BLaER1 (cell line): ENCODE results near the gene DERA.
A peak's percentile ranks its signal among the peaks of the same experiment; 100 is the strongest.
"Not testable (repeated sequence)": the region's sequence is repeated elsewhere in the genome, so short reads cannot be mapped to it uniquely, and the experiment has no call there.

ENCODE experiments used
- H3K27ac ChIP-seq: shearing (Covaris generic); formaldehyde crosslinking; 2 replicates; pipeline ENCODE4 v1.8.1; 2022
- H3K27me3 ChIP-seq: shearing (Covaris generic); formaldehyde crosslinking; 2 replicates; pipeline ENCODE4 v1.8.1; 2022
- H3K36me3 ChIP-seq: shearing (Covaris generic); formaldehyde crosslinking; 2 replicates; pipeline ENCODE4 v1.8.1; 2022
- H3K4me1 ChIP-seq: shearing (Covaris generic); formaldehyde crosslinking; 2 replicates; pipeline ENCODE4 v1.8.1; 2022
- H3K4me2 ChIP-seq: shearing (Covaris generic); formaldehyde crosslinking; 2 replicates; pipeline ENCODE4 v1.8.1; 2022
- H3K4me3 ChIP-seq: shearing (Covaris generic); formaldehyde crosslinking; 2 replicates; pipeline ENCODE4 v1.8.1; 2022
- H3K9ac ChIP-seq: shearing (Covaris generic); formaldehyde crosslinking; 2 replicates; pipeline ENCODE4 v1.8.1; 2022
- H3K9me3 ChIP-seq: shearing (Covaris generic); formaldehyde crosslinking; 2 replicates; pipeline ENCODE4 v1.8.1; 2022
- H4K20me1 ChIP-seq: shearing (Covaris generic); formaldehyde crosslinking; 2 replicates; pipeline ENCODE4 v1.8.1; 2022
- Cebpa-rat ChIP-seq: shearing (Covaris generic); IDR thresholded peaks from 2 replicates; pipeline ENCODE4 v1.8.1; 2022

DERA gene

DNA sequence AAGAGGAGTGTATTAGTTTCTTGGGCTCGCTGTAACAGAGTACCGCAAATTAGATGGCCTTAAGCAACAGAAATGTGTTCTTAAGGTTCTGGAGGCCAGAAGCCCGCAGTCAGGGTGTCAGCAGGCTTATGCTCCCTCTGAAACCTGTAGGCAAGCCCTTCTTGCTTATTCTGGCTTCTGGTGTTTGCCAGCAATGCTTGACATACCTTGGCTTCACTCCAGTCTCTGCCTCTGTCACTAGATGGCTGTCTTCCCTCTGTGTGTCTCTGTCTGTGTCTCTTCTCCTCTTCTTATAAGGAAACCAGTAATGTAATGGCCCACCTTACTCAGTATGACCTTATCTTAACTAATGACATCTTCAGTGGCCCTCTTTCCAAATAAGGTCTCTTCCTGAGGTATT, 85.1 kb downstream of the DERA start:
- Histone ChIP-seq H3K4me2 (no peak overlapping the region), H3K4me1 (no peaks in the 10 kb centered on the region), H3K27ac (no peak overlapping the region), H3K27me3 (no peaks in the 10 kb centered on the region), H3K9me3 (no peaks in the 10 kb centered on the region), H3K9ac (no peak overlapping the region), H3K36me3 (peaks cover 9% of the 10 kb centered on the region; the same call in 1 of the 2 replicates), H4K20me1 (no peaks in the 10 kb centered on the region), H3K4me3 (no peak overlapping the region)
- no peak for TF ChIP-seq Cebpa-rat

DNA sequence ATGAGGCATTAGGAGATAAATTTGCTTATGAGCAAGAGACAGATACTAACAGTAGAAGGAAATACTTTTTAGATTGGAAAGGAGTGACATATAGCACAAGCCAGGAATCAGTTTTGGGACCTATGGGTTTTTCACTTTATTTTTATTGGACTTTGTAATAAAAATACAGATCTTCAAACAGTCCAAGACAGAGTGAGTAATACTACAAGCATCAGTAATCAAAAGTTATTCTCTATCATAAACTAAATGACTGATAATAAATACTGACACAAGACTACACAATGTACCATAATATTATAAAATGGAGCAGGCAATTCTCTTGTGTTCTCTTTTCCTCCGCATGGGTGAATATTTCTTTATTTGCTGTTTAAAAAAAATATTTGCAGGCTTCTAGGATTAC, 85.8 kb downstream of the DERA start:
- Histone ChIP-seq H3K9me3 (no peaks in the 10 kb centered on the region), H4K20me1 (no peaks in the 10 kb centered on the region), H3K9ac (no peak overlapping the region), H3K4me3 (no peak overlapping the region), H3K36me3 (peaks cover 8% of the 10 kb centered on the region; the same call in 1 of the 2 replicates), H3K4me2 (no peak overlapping the region), H3K4me1 (no peaks in the 10 kb centered on the region), H3K27me3 (no peaks in the 10 kb centered on the region), H3K27ac (no peak overlapping the region)
- TF ChIP-seq Cebpa-rat = no peak

DNA sequence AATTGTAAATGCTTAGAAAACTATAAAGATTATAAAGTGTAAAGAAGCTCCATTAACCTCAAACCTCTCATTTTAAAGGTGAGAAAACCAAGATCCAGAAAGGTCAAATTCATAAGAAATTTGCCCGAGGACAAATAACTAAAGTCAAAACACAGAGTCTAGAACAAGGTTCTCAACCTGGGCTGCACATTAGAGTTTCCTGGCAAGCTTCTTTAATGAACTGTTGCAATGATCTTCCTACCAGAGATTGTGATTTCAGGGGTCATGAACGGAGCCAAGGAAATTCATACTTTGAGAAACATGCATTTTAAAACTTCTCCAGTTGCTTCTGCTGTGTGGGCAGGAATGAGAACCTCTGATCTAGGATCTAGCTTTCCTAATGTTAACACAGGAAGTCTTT, 86.8 kb downstream of the DERA start:
- no peak overlapping the region for H3K4me2 ChIP-seq

DNA sequence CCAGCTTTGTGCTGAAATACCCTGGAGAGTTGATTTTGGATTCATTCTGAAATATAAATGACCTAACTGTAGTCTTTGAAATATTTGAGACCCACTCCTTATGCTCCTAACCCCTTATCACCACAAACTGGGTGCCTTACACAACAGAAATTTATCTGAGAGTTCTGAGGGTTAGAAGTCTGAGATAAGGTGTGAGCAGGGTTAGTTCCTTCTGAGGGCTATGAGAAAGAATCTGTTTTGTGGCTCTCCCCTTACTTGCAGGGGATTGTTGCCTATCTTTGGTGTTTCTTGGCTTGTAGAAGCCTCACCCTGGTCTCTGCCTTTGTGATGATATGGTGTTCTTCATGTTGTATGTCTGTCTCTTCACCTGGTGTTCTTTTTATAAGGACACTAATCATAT, 91.7 kb downstream of the DERA start:
- Histone ChIP-seq H3K4me2 (no peak overlapping the region), H3K27me3 (no peaks in the 10 kb centered on the region), H3K27ac (no peak overlapping the region), H4K20me1 (no peaks in the 10 kb centered on the region), H3K36me3 (peaks cover 25% of the 10 kb centered on the region), H3K4me3 (no peak overlapping the region), H3K9ac (no peak overlapping the region), H3K9me3 (no peaks in the 10 kb centered on the region), H3K4me1 (no peaks in the 10 kb centered on the region)
- no peak for TF ChIP-seq Cebpa-rat

More for the DNA sequence above, 86.8 kb downstream of the DERA start:
- no peaks in the 10 kb centered on the region for H3K9me3 ChIP-seq
- H3K9ac ChIP-seq = no peak overlapping the region
- TF ChIP-seq Cebpa-rat = no peak
- no peak overlapping the region for H3K27ac ChIP-seq
- no peaks in the 10 kb centered on the region for H3K4me1 ChIP-seq
- H4K20me1 ChIP-seq = no peaks in the 10 kb centered on the region
- H3K36me3 ChIP-seq = peaks cover 10% of the 10 kb centered on the region
- no peak overlapping the region for H3K4me3 ChIP-seq
- H3K27me3 ChIP-seq = no peaks in the 10 kb centered on the region

DNA sequence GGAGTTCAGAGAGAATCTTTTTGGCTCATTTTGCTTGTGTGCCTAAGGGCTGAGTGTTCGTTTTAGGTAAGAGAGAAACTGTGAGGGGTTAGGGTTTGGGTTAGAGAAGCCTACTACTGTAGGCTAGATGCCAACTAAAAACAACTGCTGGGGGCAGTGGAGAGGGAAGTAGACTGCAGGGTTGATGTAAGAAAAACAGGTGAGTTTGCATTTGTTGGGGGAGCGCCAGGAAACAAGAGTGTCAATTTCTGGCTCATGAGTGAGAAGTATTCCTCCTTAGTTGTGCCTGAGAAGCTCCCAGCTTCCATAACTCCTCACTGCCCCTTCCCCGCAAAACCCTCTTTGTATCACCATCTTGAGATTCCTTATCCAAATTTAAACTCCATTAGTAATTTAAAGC, 92.3 kb downstream of the DERA start:
- Histone ChIP-seq H3K9ac (no peak overlapping the region), H3K4me1 (no peaks in the 10 kb centered on the region), H4K20me1 (no peaks in the 10 kb centered on the region), H3K36me3 (peaks cover 20% of the 10 kb centered on the region), H3K4me2 (no peak overlapping the region), H3K27me3 (no peaks in the 10 kb centered on the region), H3K27ac (no peak overlapping the region), H3K4me3 (no peak overlapping the region), H3K9me3 (no peaks in the 10 kb centered on the region)
- no peak for TF ChIP-seq Cebpa-rat

DNA sequence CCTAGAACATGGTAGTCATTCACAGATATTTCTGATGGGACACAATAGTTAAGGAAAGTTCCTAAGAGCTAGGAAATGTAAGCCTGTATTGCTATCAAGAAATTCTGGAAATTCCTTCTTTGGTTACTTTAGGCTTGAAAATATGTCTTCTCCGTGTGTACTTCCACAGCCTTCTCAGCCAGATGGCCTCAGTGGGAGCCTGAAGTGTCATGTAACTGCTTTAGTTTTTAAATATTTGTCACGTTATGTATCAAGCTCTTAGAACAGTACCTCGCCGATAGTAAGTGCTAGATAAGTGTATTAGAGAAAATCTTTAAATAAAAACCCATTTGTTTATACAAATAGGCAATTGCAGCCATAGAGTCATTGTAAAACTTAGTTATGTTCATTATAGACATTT, 95.6 kb downstream of the DERA start:
- Histone ChIP-seq H3K9me3 (no peaks in the 10 kb centered on the region), H3K4me1 (no peaks in the 10 kb centered on the region), H3K27me3 (no peaks in the 10 kb centered on the region), H3K27ac (no peak overlapping the region), H3K9ac (no peak overlapping the region), H3K4me2 (no peak overlapping the region), H4K20me1 (no peaks in the 10 kb centered on the region), H3K36me3 (peaks cover 18% of the 10 kb centered on the region; the same call in 1 of the 2 replicates), H3K4me3 (no peak overlapping the region)
- no peak for TF ChIP-seq Cebpa-rat

DNA sequence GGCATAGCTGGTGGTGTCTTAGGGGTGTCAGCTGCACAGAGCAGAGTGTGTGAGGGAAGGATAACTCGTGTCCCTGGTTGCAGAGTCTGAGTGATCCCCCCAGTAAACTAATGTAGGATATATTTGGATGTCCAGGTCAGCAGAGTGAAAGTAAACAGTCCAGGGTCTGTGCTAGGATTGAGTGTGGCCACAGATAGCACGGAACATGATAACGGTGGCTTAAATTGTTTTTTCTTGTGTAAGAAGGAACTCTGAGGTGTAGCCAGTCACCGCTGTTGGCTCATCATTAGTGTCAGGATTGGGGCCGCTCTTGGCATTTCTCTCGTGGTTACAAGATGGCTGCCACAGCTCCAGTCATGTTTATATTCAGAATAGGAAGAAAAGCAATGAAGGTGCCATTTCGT, 97.3 kb downstream of the DERA start:
- Histone ChIP-seq H3K4me2 (no peak overlapping the region), H3K36me3 (peaks cover 17% of the 10 kb centered on the region), H3K27me3 (no peaks in the 10 kb centered on the region), H3K9me3 (peaks cover 7% of the 10 kb centered on the region), H3K4me3 (no peak overlapping the region), H3K27ac (no peak overlapping the region), H3K9ac (no peak overlapping the region), H3K4me1 (no peaks in the 10 kb centered on the region), H4K20me1 (no peaks in the 10 kb centered on the region)
- no peak for TF ChIP-seq Cebpa-rat

DNA sequence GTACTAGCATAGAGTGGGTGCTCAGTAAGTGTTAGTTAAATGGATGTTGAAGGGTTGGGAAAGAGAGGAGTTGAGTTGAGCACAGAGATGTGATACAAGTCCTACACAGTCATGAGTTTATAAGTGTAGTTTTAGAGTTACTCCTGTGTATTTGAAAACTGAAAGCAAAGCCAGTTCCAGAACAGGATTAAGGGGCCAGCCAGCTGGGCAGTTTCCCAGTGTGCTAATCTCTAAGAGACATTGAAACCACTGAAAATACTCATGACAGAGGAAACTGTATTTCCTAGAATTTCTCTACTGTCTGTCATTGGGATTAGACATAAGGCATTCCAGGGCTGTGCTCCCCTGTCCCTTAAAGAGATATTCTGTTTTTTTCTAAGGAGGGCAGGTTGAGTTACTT, 101.0 kb downstream of the DERA start:
- no peak overlapping the region for H3K9ac ChIP-seq
- H3K4me1 ChIP-seq = no peaks in the 10 kb centered on the region
- TF ChIP-seq Cebpa-rat = no peak
- H3K27ac ChIP-seq = no peak overlapping the region
- no peaks in the 10 kb centered on the region for H4K20me1 ChIP-seq
- no peak overlapping the region for H3K4me2 ChIP-seq
- peaks cover 36% of the 10 kb centered on the region for H3K36me3 ChIP-seq
- peaks cover 38% of the 10 kb centered on the region for H3K9me3 ChIP-seq
- H3K4me3 ChIP-seq = no peak overlapping the region
- H3K27me3 ChIP-seq = no peaks in the 10 kb centered on the region

DNA sequence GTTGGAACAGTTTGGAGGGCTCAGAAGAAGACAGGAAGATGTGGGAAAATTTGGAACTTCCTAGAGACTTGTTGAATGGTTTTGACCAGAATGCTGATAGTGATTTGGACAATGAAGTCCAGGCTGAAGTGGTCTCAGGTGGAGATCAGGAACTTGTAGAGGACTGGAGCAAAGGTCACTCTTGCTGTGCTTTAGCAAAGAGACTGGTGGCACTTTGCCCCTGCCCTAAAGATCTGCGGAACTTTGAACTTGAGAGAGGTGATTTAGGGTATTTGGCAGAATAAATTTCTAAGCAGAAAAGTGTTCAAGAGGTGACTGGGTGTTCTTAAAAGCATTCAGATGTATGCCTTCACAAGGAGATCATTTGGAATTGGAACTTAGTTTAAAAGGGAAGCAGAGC, 102.6 kb downstream of the DERA start:
- Histone ChIP-seq H3K36me3 (peaks cover 36% of the 10 kb centered on the region), H3K9me3 (peaks cover 38% of the 10 kb centered on the region)
- not testable (repeated sequence) for H3K27me3 ChIP-seq, H3K9ac ChIP-seq, H3K4me2 ChIP-seq, H3K27ac ChIP-seq, H3K4me1 ChIP-seq, H3K4me3 ChIP-seq, H4K20me1 ChIP-seq

DNA sequence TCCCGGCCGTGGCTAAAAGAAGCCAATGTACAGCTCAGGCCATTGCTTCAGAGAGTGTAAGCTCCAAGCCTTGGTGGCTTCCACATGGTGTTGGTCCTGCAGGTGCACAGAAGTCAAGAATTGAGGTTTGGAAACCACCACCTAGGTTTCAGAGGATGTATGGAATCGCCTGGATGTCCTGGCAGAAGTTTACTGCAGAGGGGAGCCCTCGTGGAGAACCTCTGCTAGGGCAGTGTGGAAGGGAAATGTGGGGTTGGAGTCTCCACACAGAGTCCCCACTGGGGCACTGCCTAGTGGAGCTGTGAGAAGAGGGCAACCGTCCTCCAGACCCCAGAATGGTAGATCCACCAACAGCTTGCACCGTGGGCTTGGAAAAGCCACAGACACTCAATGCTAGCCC, 103.3 kb downstream of the DERA start:
- Histone ChIP-seq H3K36me3 (peaks cover 36% of the 10 kb centered on the region), H3K9me3 (peaks cover 38% of the 10 kb centered on the region), H3K4me3 (peak overlapping the region; percentile 16; the same call in 1 of the 2 replicates)
- not testable (repeated sequence) for H4K20me1 ChIP-seq, H3K4me1 ChIP-seq, H3K4me2 ChIP-seq, H3K27ac ChIP-seq, H3K9ac ChIP-seq, H3K27me3 ChIP-seq

DNA sequence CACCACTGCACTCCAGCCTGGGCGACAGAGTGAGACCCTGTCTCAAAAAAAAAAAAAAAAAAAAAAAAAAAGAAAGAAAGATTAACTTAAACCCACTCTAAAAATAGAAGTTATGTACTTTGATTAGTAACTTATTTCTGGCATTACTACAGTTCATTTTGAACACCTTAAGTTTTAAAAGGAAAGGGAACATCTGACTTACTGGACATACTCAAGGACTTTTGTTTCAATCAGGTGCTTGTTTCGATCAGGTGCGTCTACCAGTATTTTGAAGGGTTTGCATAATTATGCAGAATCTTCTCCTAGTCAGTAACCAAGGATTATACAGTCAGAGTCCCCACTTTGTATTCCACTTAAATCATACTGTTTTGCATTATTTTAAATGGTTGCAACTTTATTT, 105.6 kb downstream of the DERA start:
- H3K36me3 ChIP-seq = peaks cover 58% of the 10 kb centered on the region
- H3K9me3 ChIP-seq = peaks cover 60% of the 10 kb centered on the region
- no peak for TF ChIP-seq Cebpa-rat
- no peak overlapping the region for H3K4me2 ChIP-seq
- no peaks in the 10 kb centered on the region for H3K4me1 ChIP-seq
- no peak overlapping the region for H3K27ac ChIP-seq
- no peak overlapping the region for H3K9ac ChIP-seq
- no peaks in the 10 kb centered on the region for H3K27me3 ChIP-seq
- no peak overlapping the region for H3K4me3 ChIP-seq
- no peaks in the 10 kb centered on the region for H4K20me1 ChIP-seq
